Measurements from ENCODE around the gene ZMAT3.
A peak's percentile ranks its signal among the peaks of the same experiment; 100 is the strongest.

ZMAT3 gene

GRCh38 chr3:179069762-179070390 lies 1.7 kb downstream of the ZMAT3 start (continued):
- TF ChIP-seq PRDM10 (tag by site-specific recombination; IDR thresholded peaks at IDR 0.05) = 0 out of 2 replicates have a peak, but pooled peaks have one; percentile 16
- TF ChIP-seq PRDM1 (tag by site-specific recombination; IDR thresholded peaks at IDR 0.05) = peak; percentile 84
- TF ChIP-seq TCF7L2 (IDR thresholded peaks at IDR 0.05; ENCODE audit: borderline replicate concordance, low read depth, low read length) = no peak
- TF ChIP-seq OSR2 (tag by site-specific recombination; IDR thresholded peaks at IDR 0.05) = 0 out of 2 replicates have a peak, but pooled peaks have one; percentile 10
- TF ChIP-seq ZNF629 (tag by site-specific recombination; IDR thresholded peaks at IDR 0.05) = no peak
- peak; percentile 47 for TF ChIP-seq IKZF3 (tag by site-specific recombination; IDR thresholded peaks at IDR 0.05)
- TF ChIP-seq ZNF335 (tag by site-specific recombination; conservative IDR thresholded peaks at IDR 0.05) = no peak
- TF ChIP-seq ZNF366 (tag by site-specific recombination; conservative IDR thresholded peaks at IDR 0.05) = peak; percentile 43; the same call in 1 of the 2 replicates
- 0 out of 2 replicates have a peak, but pooled peaks have one; percentile 31 for TF ChIP-seq FEZF1 (tag by site-specific recombination; IDR thresholded peaks at IDR 0.05)
- TF ChIP-seq ZNF398 (tag by site-specific recombination; IDR thresholded peaks at IDR 0.05) = no peak
- no peak for TF ChIP-seq ZFP69B (tag by site-specific recombination; IDR thresholded peaks at IDR 0.05)
- TF ChIP-seq AEBP2 (tag by site-specific recombination; IDR thresholded peaks at IDR 0.05; ENCODE audit: borderline replicate concordance) = no peak
- peak; percentile 36; the same call in 1 of the 2 replicates for TF ChIP-seq ZEB2 (tag by site-specific recombination; IDR thresholded peaks at IDR 0.05)

- POLR2A ChIA-PET = interaction anchor here (0.6 kb wide), 2 partner anchors 14 to 79 kb away, joined by 3 read pairs; no protein-coding TSS in a partner anchor
- no peaks in the 10 kb centered on the region for H3K9me3 ChIP-seq (ENCODE audit: control insufficient read depth, insufficient read depth, low read depth, low read length)
- peaks cover 6% of the 10 kb centered on the region; the same call in 1 of the 2 replicates for H3K4me1 ChIP-seq (ENCODE audit: control insufficient read depth, insufficient read depth, low read length)
- peaks cover 6 to 24% of the 10 kb centered on the region in 2 experiments for H3K36me3 ChIP-seq (ENCODE audit: control insufficient read depth in 2 of 2, insufficient read depth in 1 of 2, low read length in 2 of 2)
- peak overlapping the region; percentile 19; the same call in 1 of the 2 replicates for H3K4me3 ChIP-seq (ENCODE audit: low read depth, low read length)
- CTCF ChIA-PET = interaction anchor here (0.5 to 2.6 kb wide), 10 partner anchors 8 to 247 kb away, joined by 3 to 7 read pairs (median 4); no protein-coding TSS in a partner anchor
- TF ChIP-seq ZNF335 (tag by site-specific recombination; conservative IDR thresholded peaks at IDR 0.05) (no peak), ZSCAN16 (tag by site-specific recombination; IDR thresholded peaks at IDR 0.05) (no peak), ZNF513 (tag by site-specific recombination; IDR thresholded peaks at IDR 0.05) (no peak), PRDM10 (tag by site-specific recombination; IDR thresholded peaks at IDR 0.05) (peak; percentile 90), ZBTB7A (tag by site-specific recombination; IDR thresholded peaks at IDR 0.05; ENCODE audit: low read depth) (no peak), ZNF654 (tag by site-specific recombination; IDR thresholded peaks at IDR 0.05; ENCODE audit: low read depth) (peak; percentile 14; the same call in 1 of the 2 replicates), CTCF (tag by site-specific recombination; IDR thresholded peaks at IDR 0.05) (peak; percentile 36; the same call in 1 of the 2 replicates), ZNF394 (tag by site-specific recombination; IDR thresholded peaks at IDR 0.05; ENCODE audit: borderline replicate concordance) (no peak)
- H3K27ac ChIP-seq (ENCODE audit: extremely low read depth, low read depth, low read length) = peak overlapping the region; percentile 48
Measured at GRCh38 chr3:179068779-179069530, 2.7 kb downstream of the ZMAT3 start.

All from HEK293 (cell line).